ENCODE data around the gene CCL17. TPM values are rescaled to one million over a fixed set of nuclear protein-coding genes. Genes with fewer than 3 reads are reported as not detected.
"Not testable (repeated sequence)": the region's sequence is repeated elsewhere in the genome, so short reads cannot be mapped to it uniquely, and the experiment has no call there.

Gene CCL17
- not detected for polyA plus RNA-seq (ENCODE audit: insufficient read depth in 1 of 5, insufficient read length in 5 of 5, low replicate concordance in 1 of 5)
- long read RNA-seq, donor 1 = 0 reads
- long read RNA-seq, donor 2 = 0 reads
- long read RNA-seq, donor 3 = 0 reads
- long read RNA-seq, donor 4 = 0 reads
- long read RNA-seq, donor 5 = 0 reads
- long read RNA-seq, donor 6 = 0 reads
- long read RNA-seq, donor 7 = 0 reads
- long read RNA-seq, donor 8 = 0 reads

- DNase-seq = no peak
Measured at GRCh38 chr16:57403965-57404817, at the start of gene CCL17. Gene CCL17, plus strand, starts transcription at chr16:57404767. Its CDS starts 9,166 bp downstream, at chr16:57413933.

DNA sequence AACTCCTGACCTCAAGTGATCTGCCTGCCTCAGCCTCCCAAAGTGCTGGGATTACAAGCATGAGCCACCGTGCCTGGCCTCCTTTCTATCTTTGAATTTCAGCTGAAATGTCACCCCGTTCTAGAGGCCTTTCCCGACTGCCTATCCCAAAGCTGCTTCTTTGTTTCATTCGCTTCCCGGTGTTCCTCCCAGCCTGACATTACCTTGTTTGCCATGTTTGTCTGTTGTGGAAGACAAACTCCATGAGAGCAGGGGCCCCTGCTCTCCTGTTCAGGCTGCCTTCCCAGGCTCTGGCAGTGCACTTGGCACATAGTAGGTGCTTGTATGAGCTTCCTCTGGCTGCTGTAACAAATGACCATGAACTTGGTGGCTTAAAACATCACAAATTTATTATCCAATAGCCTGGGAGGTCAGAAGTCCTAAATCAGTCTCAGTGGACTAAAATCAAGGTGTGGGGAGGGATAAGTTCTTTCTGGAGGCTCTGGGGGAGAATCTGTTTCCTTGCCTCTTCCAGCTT, 48.6 kb upstream of the CCL17 start:
- DNase-seq = no peak

GRCh38 chr16:57356547-57356946, 48.0 kb upstream of the CCL17 start:
- DNase-seq = no peak

- no peak for DNase-seq
Measured at GRCh38 chr16:57357330-57358085, 47.1 kb upstream of the CCL17 start.

GRCh38 chr16:57358086-57358420, 46.5 kb upstream of the CCL17 start:
- no peak for DNase-seq

GRCh38 chr16:57358527-57359095, 46.0 kb upstream of the CCL17 start, which contains the start of gene CCL22:
Gene CCL22, plus strand, starts transcription at chr16:57358783. Its CDS starts 34 bp downstream, at chr16:57358817.
- DNase-seq = no peak

- DNase-seq = no peak
Measured at GRCh38 chr16:57360321-57360935, 44.1 kb upstream of the CCL17 start.

GRCh38 chr16:57361404-57361803, 43.2 kb upstream of the CCL17 start:
- DNase-seq = no peak

DNA sequence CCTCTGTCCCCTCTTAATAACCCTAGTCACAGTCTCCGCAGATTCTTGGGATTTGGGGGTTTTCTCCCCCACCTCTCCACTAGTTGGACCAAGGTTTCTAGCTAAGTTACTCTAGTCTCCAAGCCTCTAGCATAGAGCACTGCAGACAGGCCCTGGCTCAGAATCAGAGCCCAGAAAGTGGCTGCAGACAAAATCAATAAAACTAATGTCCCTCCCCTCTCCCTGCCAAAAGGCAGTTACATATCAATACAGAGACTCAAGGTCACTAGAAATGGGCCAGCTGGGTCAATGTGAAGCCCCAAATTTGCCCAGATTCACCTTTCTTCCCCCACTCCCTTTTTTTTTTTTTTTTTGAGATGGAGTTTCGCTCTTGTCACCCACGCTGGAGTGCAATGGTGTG, 40.4 kb upstream of the CCL17 start:
- DNase-seq = no peak

DNA sequence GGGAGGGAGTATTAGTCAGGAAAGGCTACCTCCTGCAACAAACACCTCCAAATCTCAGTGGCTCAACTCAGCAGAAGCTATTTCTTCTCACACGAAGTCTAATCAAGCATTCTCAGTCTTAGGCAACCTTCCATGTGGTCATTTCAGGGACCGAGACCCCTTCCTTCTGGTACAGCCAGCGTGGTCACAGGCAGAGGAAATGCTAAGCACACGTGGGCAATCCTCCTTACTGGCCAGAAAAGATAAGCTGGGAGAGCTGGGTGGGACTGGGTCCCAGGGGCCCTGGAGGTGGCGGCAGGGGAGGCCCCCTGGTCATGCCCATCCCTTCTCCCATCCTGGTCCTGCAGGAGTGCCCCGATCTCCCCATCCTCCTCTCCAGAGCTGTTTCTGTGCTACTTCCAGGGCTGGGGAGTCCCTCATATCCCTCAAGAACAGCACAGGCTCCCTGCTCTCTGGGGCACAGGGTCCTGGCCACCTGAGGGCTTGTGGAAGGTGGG, 38.0 kb upstream of the CCL17 start:
- DNase-seq = no peak

DNA sequence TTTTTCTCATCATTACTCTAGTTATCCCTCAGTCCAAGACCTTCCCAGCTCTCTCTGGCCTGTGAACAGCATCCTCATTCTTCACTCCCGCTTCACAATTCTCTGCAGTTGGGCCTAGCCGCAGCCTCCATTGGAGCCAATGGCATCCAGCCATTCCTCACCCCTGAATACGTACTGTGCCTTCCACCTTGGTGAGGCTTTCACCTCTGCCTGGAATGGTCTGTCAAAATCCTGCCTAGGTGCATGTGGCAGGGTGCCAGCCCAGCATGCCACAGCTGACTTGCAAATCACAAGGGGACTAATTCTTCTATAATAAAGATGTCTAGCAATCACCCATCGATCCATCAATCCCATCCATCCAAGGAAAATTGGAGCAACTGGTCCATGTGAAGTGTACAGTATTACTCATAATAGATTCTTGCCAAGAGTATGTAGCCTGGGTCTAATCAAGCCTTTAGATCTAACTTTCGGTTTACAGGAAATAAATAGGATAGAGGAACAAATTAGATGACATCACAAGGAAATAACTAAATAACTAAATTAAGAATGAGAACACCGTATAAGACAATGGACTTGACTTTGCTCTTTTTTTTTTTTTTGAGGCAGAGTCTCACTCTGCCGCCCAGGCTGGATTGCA, 37.3 kb upstream of the CCL17 start:
- no peak for DNase-seq

DNA sequence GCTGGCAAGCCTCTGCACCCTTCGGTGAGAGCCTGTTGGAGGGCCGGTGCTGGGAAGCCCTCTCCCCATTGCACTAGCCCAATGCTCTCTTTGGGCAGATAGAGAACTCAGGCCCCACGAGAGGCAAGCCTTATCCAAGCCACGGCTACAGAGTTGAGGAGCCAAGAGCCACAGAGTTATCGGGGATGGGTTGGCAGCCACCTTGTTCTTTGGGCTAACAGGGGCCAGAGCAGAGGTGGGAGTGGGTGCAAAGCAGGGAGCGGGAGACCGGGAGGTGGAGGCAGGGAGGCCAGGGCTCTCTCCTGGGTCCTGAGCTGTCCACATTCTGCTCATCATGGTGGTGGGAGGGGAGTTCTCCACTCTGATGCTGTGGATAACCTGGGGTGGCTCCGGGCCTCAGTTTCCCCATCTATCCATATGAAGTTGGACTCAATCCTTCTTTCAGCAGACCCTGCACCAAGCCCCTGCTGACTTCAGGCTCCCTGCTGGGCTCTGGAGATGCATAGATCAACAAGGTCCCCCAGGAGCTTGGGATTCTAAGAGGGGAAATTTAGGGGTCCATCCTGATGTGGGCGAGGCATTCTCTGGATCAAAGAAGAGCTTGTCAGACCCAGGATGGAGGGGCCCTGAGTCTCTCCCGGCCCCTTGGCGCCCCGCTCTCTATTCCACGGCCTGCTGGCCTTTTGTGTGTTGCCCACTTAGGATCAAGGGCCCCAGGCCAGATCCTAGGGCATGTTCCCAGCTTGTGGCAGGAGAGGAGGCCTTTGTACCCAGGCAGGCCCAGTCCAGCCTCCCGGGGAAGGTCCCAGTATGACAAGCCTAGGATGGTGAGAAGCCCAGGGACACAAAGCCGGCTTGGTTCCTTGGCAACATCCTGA, 32.8 kb upstream of the CCL17 start:
- no peak for DNase-seq

- DNase-seq = peak; percentile 77 to 79
Measured at GRCh38 chr16:57372372-57373116, 32.0 kb upstream of the CCL17 start, which contains the start of gene CX3CL1. Gene CX3CL1, plus strand, starts transcription at chr16:57372490. Its CDS starts 79 bp downstream, at chr16:57372569.

DNA sequence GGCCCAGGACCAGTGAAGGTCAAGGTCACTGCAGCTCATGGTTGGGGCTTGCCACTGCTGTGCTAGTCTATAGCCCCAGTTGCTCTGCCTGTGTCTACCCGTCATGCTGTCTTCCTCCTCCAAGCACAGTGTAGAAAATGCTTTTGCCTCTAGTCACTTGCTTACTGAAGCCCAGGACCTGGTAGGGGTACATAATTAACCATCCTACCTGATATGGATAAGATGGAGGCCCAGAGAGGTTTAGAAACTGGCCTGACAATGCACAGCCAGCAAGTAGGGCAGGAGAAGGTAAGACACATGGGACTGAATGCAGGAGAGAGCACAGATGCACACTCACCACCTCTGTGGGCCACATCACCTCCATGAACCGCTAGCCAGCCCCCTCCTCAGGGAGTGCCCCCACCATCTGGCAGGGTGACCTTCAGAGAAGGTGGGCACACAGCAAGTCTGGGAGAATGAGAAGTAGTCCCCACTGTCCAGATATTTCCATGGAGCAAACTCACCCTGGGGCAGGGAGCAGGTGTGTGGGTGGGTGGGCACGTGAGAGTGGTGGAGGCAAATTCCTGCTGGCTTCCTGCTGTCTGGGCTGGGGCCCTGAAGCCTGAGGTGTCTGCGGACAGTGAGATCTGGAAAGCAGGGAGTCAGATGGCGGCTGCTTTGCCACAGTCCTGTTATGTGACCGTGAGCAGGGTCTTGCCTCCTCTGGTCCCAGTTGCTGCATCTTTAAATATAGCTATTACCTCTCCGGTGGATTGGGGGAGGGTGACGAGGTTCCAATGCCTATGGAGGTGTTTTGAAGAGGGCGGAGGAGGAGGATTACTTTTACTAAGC, 31.2 kb upstream of the CCL17 start:
- no peak for DNase-seq

DNA sequence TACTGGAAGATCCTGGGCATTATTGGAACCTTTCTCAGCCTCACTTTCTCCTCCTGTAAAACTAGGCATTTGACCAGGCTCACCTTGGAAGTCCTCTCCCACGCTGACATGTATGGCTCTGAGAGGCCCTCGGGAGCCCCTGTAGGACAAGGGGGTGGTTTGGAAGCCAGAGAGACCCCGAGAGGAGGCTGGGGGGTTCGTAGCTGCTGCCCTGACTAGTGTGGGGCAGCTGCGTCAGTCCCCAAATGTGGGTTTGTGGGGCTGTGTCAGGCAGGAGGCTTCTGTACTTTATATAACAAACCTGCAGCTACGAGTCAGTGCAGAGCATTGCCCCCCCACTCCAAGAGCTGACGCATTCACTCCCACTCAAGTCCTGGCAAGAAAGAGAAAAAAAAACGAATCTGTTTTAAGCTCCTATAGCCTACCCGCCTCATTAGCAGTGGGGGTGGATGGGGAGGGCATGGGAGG, 30.5 kb upstream of the CCL17 start:
- no peak for DNase-seq

- DNase-seq = not testable (repeated sequence)
Measured at GRCh38 chr16:57374925-57375465, 29.6 kb upstream of the CCL17 start.

DNA sequence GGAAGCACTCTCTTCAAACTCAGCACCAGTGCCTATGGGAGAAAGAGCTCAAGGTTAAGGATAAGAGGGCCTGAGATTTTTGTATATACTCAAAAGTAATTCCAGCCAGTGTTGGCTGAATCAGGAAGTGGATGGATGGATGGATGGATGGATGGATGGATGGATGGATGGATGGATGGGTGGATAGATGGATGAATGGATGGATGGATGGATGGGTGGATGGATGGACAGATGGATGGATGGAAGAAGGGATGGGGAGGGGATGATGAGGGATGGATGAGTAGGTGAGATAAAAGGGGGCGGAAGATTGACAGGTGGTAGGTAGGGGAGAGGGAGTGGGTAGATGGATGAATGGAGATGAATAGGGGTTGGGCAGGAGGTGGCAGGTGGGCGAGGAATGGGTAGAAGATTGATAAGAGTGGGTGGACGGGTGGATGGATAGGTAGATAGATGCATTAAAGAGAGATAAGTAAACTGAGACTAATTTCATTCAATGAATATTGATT, 28.2 kb upstream of the CCL17 start:
- DNase-seq = no peak

All from right lung (tissue), 10 donors.